Activated naive CD4-positive, alpha-beta T cell treated with anti-CD3 and anti-CD28 coated beads, Interleukin-2, amount 10 ng/mL, durations not matched to agents 7 days and 5 days (primary cell): ENCODE data around the gene GALNTL6.

Experiments used
- CTCF ChIA-PET: fragments of 350-600 bp; sonication (Branson Sonifier 250); formaldehyde crosslinking; loops from one replicate; lab custom pipeline; 2021; ENCODE audit warnings: antibody characterized with exemption; lab: Charles Lee
- DNase-seq: peaks from one replicate; pipeline ENCODE4 v3.0.0-alpha.2; 2020
- H3K27ac Mint-ChIP-seq: one replicate; pipeline ENCODE4 v1.8.0; 2021; ENCODE audit warnings: mild to moderate bottlenecking, moderate library complexity, mixed read lengths
- H3K27me3 Mint-ChIP-seq: one replicate; pipeline ENCODE4 v1.8.0; 2021; ENCODE audit warnings: mild to moderate bottlenecking, mixed read lengths
- H3K36me3 Mint-ChIP-seq: one replicate; pipeline ENCODE4 v1.8.0; 2021; ENCODE audit warnings: mixed read lengths
- H3K4me1 Mint-ChIP-seq: one replicate; pipeline ENCODE4 v1.8.0; 2021; ENCODE audit warnings: mixed read lengths
- H3K4me3 Mint-ChIP-seq: one replicate; pipeline ENCODE4 v1.8.0; 2021; ENCODE audit warnings: mild to moderate bottlenecking, moderate library complexity, mixed read lengths
- H3K9me3 Mint-ChIP-seq: one replicate; pipeline ENCODE4 v1.8.0; 2021; ENCODE audit warnings: mixed read lengths

The GALNTL6 gene

GRCh38 chr4:172648471-172648870 is 835.3 kb downstream of the GALNTL6 start:
- no peak for DNase-seq
- CTCF ChIA-PET, result no interaction called here
- Mint-ChIP-seq H3K27me3 (no peaks in the 10 kb centered on the region), H3K4me3 (no peak overlapping the region), H3K4me1 (no peaks in the 10 kb centered on the region), H3K9me3 (peaks cover 4% of the 10 kb centered on the region), H3K36me3 (no peaks in the 10 kb centered on the region), H3K27ac (no peak overlapping the region)

- Mint-ChIP-seq H3K9me3 (peaks cover 4% of the 10 kb centered on the region), H3K4me1 (no peaks in the 10 kb centered on the region), H3K27me3 (no peaks in the 10 kb centered on the region), H3K27ac (no peak overlapping the region), H3K4me3 (no peak overlapping the region), H3K36me3 (no peaks in the 10 kb centered on the region)
- CTCF ChIA-PET, result no interaction called here
- DNase-seq, result no peak
Measured at GRCh38 chr4:172649143-172649542, 835.9 kb downstream of the GALNTL6 start.

- CTCF ChIA-PET, result no interaction called here
- Mint-ChIP-seq H3K9me3 (peaks cover 4% of the 10 kb centered on the region), H3K27me3 (no peaks in the 10 kb centered on the region), H3K36me3 (no peaks in the 10 kb centered on the region), H3K27ac (no peak overlapping the region), H3K4me1 (no peaks in the 10 kb centered on the region), H3K4me3 (no peak overlapping the region)
- DNase-seq, result no peak
Measured at GRCh38 chr4:172650758-172651530, 837.7 kb downstream of the GALNTL6 start.

- H3K4me1 Mint-ChIP-seq, result no peaks in the 10 kb centered on the region
- H3K36me3 Mint-ChIP-seq, result no peaks in the 10 kb centered on the region
- CTCF ChIA-PET, result no interaction called here
- H3K27me3 Mint-ChIP-seq, result no peaks in the 10 kb centered on the region
- peaks cover 4% of the 10 kb centered on the region for H3K9me3 Mint-ChIP-seq
- no peak for DNase-seq
- no peak overlapping the region for H3K27ac Mint-ChIP-seq
- no peak overlapping the region for H3K4me3 Mint-ChIP-seq
Measured at GRCh38 chr4:172651961-172652360, 838.8 kb downstream of the GALNTL6 start.

GRCh38 chr4:172652369-172652768 is 839.2 kb downstream of the GALNTL6 start:
- Mint-ChIP-seq H3K27ac (no peak overlapping the region), H3K36me3 (no peaks in the 10 kb centered on the region), H3K4me1 (no peaks in the 10 kb centered on the region), H3K27me3 (no peaks in the 10 kb centered on the region), H3K4me3 (no peak overlapping the region), H3K9me3 (peaks cover 4% of the 10 kb centered on the region)
- CTCF ChIA-PET, result no interaction called here
- DNase-seq, result no peak

- Mint-ChIP-seq H3K36me3 (no peaks in the 10 kb centered on the region), H3K4me3 (no peak overlapping the region), H3K27ac (no peak overlapping the region), H3K27me3 (no peaks in the 10 kb centered on the region), H3K4me1 (no peaks in the 10 kb centered on the region), H3K9me3 (peaks cover under 1% of the 10 kb centered on the region)
- no peak for DNase-seq
- CTCF ChIA-PET, result no interaction called here
Measured at GRCh38 chr4:172653676-172654075, 840.5 kb downstream of the GALNTL6 start.

- H3K27me3 Mint-ChIP-seq, result no peaks in the 10 kb centered on the region
- no peaks in the 10 kb centered on the region for H3K36me3 Mint-ChIP-seq
- H3K4me1 Mint-ChIP-seq, result no peaks in the 10 kb centered on the region
- CTCF ChIA-PET, result no interaction called here
- no peaks in the 10 kb centered on the region for H3K9me3 Mint-ChIP-seq
- DNase-seq, result no peak
- H3K4me3 Mint-ChIP-seq, result no peak overlapping the region
- H3K27ac Mint-ChIP-seq, result no peak overlapping the region
Measured at GRCh38 chr4:172654457-172654856, 841.3 kb downstream of the GALNTL6 start.

- CTCF ChIA-PET, result no interaction called here
- Mint-ChIP-seq H3K27me3 (no peaks in the 10 kb centered on the region), H3K9me3 (no peaks in the 10 kb centered on the region), H3K4me3 (no peak overlapping the region), H3K27ac (no peak overlapping the region), H3K4me1 (no peaks in the 10 kb centered on the region), H3K36me3 (no peaks in the 10 kb centered on the region)
- no peak for DNase-seq
Measured at GRCh38 chr4:172656055-172656454, 842.9 kb downstream of the GALNTL6 start.

- H3K36me3 Mint-ChIP-seq, result no peaks in the 10 kb centered on the region
- no peaks in the 10 kb centered on the region for H3K4me1 Mint-ChIP-seq
- no peaks in the 10 kb centered on the region for H3K9me3 Mint-ChIP-seq
- H3K27ac Mint-ChIP-seq, result no peak overlapping the region
- no peak for DNase-seq
- CTCF ChIA-PET, result no interaction called here
- no peaks in the 10 kb centered on the region for H3K27me3 Mint-ChIP-seq
- H3K4me3 Mint-ChIP-seq, result no peak overlapping the region
Measured at GRCh38 chr4:172657081-172657480, 843.9 kb downstream of the GALNTL6 start.

- no peaks in the 10 kb centered on the region for H3K27me3 Mint-ChIP-seq
- CTCF ChIA-PET, result no interaction called here
- H3K4me1 Mint-ChIP-seq, result no peaks in the 10 kb centered on the region
- H3K9me3 Mint-ChIP-seq, result no peaks in the 10 kb centered on the region
- H3K36me3 Mint-ChIP-seq, result no peaks in the 10 kb centered on the region
- H3K27ac Mint-ChIP-seq, result no peak overlapping the region
- no peak for DNase-seq
- H3K4me3 Mint-ChIP-seq, result no peak overlapping the region
Measured at GRCh38 chr4:172660251-172660650, 847.0 kb downstream of the GALNTL6 start.

GRCh38 chr4:172662113-172662512 is 848.9 kb downstream of the GALNTL6 start:
- CTCF ChIA-PET, result no interaction called here
- no peak overlapping the region for H3K4me3 Mint-ChIP-seq
- H3K4me1 Mint-ChIP-seq, result no peaks in the 10 kb centered on the region
- no peaks in the 10 kb centered on the region for H3K9me3 Mint-ChIP-seq
- no peaks in the 10 kb centered on the region for H3K36me3 Mint-ChIP-seq
- no peak for DNase-seq
- H3K27me3 Mint-ChIP-seq, result no peaks in the 10 kb centered on the region
- H3K27ac Mint-ChIP-seq, result no peak overlapping the region

- no peaks in the 10 kb centered on the region for H3K36me3 Mint-ChIP-seq
- CTCF ChIA-PET, result no interaction called here
- H3K27me3 Mint-ChIP-seq, result no peaks in the 10 kb centered on the region
- no peaks in the 10 kb centered on the region for H3K4me1 Mint-ChIP-seq
- peaks cover 2% of the 10 kb centered on the region for H3K9me3 Mint-ChIP-seq
- no peak overlapping the region for H3K4me3 Mint-ChIP-seq
- DNase-seq, result no peak
- H3K27ac Mint-ChIP-seq, result no peak overlapping the region
Measured at GRCh38 chr4:172666711-172667368, 853.6 kb downstream of the GALNTL6 start.

GRCh38 chr4:172674811-172675210 is 861.6 kb downstream of the GALNTL6 start:
- CTCF ChIA-PET, result no interaction called here

GRCh38 chr4:172675232-172675631 is 862.0 kb downstream of the GALNTL6 start:
- no peak overlapping the region for H3K27ac Mint-ChIP-seq
- DNase-seq, result no peak
- H3K36me3 Mint-ChIP-seq, result no peaks in the 10 kb centered on the region
- H3K27me3 Mint-ChIP-seq, result no peaks in the 10 kb centered on the region
- CTCF ChIA-PET, result no interaction called here
- H3K9me3 Mint-ChIP-seq, result peaks cover 1% of the 10 kb centered on the region
- H3K4me3 Mint-ChIP-seq, result no peak overlapping the region
- no peaks in the 10 kb centered on the region for H3K4me1 Mint-ChIP-seq

More at GRCh38 chr4:172674811-172675210, 861.6 kb downstream of the GALNTL6 start:
- no peak overlapping the region for H3K27ac Mint-ChIP-seq
- no peaks in the 10 kb centered on the region for H3K27me3 Mint-ChIP-seq
- peaks cover 1% of the 10 kb centered on the region for H3K9me3 Mint-ChIP-seq
- H3K4me3 Mint-ChIP-seq, result no peak overlapping the region
- no peak for DNase-seq
- no peaks in the 10 kb centered on the region for H3K4me1 Mint-ChIP-seq
- H3K36me3 Mint-ChIP-seq, result no peaks in the 10 kb centered on the region

GRCh38 chr4:172680691-172681090 is 867.5 kb downstream of the GALNTL6 start:
- Mint-ChIP-seq H3K9me3 (no peaks in the 10 kb centered on the region), H3K4me1 (no peaks in the 10 kb centered on the region), H3K27ac (no peak overlapping the region), H3K36me3 (no peaks in the 10 kb centered on the region), H3K4me3 (no peak overlapping the region), H3K27me3 (no peaks in the 10 kb centered on the region)
- CTCF ChIA-PET, result no interaction called here
- no peak for DNase-seq
